Mammary epithelial cell (primary cell): ENCODE data around the gene ZNF804B.

Source experiments
- EZH2 ChIP-seq: IDR thresholded peaks from 2 replicates; pipeline ENCODE4 v1.6.1; 2012; ENCODE audit warnings: low read length, inconsistent platforms, borderline replicate concordance
- TF ChIP-seq, protein P1 (sequence below), 2 donors: IDR thresholded peaks in 1 of 2; conservative IDR thresholded peaks in 1 of 2; 2 replicates each; pipeline ENCODE4 v1.5.1; 2011 to 2012; ENCODE audit warnings: inconsistent platforms in 2 of 2, low read length in 2 of 2, mild to moderate bottlenecking in 2 of 2, control low read depth in 1 of 2, low read depth in 1 of 2; ENCODE audit not compliant: insufficient read depth in 1 of 2; ENCODE audit errors: extremely low read depth in 1 of 2

DNA sequence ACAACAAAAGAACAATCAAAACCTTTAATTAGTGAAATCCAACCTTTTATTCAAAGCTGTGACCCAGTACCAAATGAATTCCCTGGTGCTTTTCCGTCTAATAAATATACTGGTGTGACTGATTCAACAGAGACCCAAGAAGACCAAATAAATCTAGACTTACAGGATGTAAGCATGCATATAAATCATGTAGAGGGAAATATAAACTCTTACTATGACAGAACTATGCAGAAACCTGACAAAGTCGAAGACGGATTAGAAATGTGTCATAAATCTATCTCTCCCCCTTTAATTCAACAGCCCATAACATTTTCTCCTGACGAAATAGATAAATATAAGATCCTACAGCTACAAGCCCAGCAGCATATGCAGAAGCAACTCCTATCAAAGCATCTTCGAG lies 576.6 kb downstream of the ZNF804B start:
- TF ChIP-seq, protein P1, sequence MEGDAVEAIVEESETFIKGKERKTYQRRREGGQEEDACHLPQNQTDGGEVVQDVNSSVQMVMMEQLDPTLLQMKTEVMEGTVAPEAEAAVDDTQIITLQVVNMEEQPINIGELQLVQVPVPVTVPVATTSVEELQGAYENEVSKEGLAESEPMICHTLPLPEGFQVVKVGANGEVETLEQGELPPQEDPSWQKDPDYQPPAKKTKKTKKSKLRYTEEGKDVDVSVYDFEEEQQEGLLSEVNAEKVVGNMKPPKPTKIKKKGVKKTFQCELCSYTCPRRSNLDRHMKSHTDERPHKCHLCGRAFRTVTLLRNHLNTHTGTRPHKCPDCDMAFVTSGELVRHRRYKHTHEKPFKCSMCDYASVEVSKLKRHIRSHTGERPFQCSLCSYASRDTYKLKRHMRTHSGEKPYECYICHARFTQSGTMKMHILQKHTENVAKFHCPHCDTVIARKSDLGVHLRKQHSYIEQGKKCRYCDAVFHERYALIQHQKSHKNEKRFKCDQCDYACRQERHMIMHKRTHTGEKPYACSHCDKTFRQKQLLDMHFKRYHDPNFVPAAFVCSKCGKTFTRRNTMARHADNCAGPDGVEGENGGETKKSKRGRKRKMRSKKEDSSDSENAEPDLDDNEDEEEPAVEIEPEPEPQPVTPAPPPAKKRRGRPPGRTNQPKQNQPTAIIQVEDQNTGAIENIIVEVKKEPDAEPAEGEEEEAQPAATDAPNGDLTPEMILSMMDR (conservative IDR thresholded peaks at IDR 0.05 in 1 of 2, IDR thresholded peaks at IDR 0.05 in 1 of 2; ENCODE audit: extremely low read depth in 1 of 2, insufficient read depth in 1 of 2, low read depth in 1 of 2, low read length in 2 of 2), result no peak
- TF ChIP-seq EZH2, result no peak
